GM12874 (cell line): ENCODE measurements around the gene HLCS.

Source experiments
- CTCF ChIP-seq: IDR thresholded peaks from 2 replicates; pipeline ENCODE4 v1.5.1; 2011; ENCODE audit warnings: low read depth, mild to moderate bottlenecking, control low read depth, low read length, moderate library complexity; ENCODE audit not compliant: insufficient read depth

The HLCS gene

GRCh38 chr21:36703626-36704280 is 262.7 kb downstream of the HLCS start:
- TF ChIP-seq CTCF = no peak

DNA sequence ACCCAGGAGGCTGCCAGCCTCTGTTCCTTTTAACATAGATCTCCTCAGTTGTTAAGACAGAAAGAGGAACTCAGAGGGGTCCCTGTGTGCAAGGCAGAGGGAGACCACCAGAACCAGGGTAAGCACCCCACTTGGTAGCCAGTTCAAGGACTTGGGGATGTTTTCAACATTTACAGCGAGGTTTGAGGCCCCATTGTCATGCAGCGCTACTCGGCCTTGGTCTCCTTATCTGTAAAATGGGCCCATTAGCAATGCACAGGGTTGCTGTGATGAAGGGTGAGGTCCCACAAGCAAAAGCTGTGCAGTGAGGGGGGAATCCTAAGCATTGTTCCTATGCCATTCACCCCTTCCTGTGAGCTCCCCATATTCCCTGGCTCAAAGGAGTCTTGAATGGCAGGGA is 263.3 kb downstream of the HLCS start:
- TF ChIP-seq CTCF = no peak

- no peak for TF ChIP-seq CTCF
Observed at GRCh38 chr21:36702622-36702968, 263.9 kb downstream of the HLCS start.

- TF ChIP-seq CTCF = no peak
Observed at GRCh38 chr21:36701756-36702621, 264.5 kb downstream of the HLCS start.

GRCh38 chr21:36700971-36701755 is 265.3 kb downstream of the HLCS start:
- TF ChIP-seq CTCF = no peak
